Chondrocyte (in vitro differentiated cells): ENCODE measurements around the gene OTULINL. TPM values are rescaled to one million over a fixed set of nuclear protein-coding genes. Genes with fewer than 3 reads are reported as not detected.

Experiments
- DNase-seq: peaks from one replicate; pipeline ENCODE4 v3.0.0; 2021; ENCODE audit warnings: mixed read lengths, low spot score
- H3K27ac Mint-ChIP-seq: one replicate; pipeline ENCODE4 v1.8.0; 2021; ENCODE audit warnings: mild to moderate bottlenecking, moderate library complexity, mixed read lengths; ENCODE audit not compliant: unreplicated experiment
- H3K27me3 Mint-ChIP-seq: 2 replicates; pipeline ENCODE4 v1.8.0; 2021; ENCODE audit warnings: low read depth, mixed read lengths
- H3K36me3 Mint-ChIP-seq: 2 replicates; pipeline ENCODE4 v1.8.0; 2021; ENCODE audit warnings: low read depth, mixed read lengths
- H3K4me1 Mint-ChIP-seq: 2 replicates; pipeline ENCODE4 v1.8.0; 2021; ENCODE audit warnings: low read depth, mild to moderate bottlenecking, mixed read lengths
- H3K4me3 Mint-ChIP-seq: one replicate; pipeline ENCODE4 v1.8.0; 2021; ENCODE audit warnings: mild to moderate bottlenecking, moderate library complexity, mixed read lengths; ENCODE audit not compliant: unreplicated experiment
- H3K9me3 Mint-ChIP-seq: 2 replicates; pipeline ENCODE4 v1.8.0; 2021; ENCODE audit warnings: low read depth, mixed read lengths
- CTCF ChIP-seq: fragments of 200-600 bp; sonication (generic); IDR thresholded peaks from 2 replicates; pipeline ENCODE4 v1.5.0; 2021; ENCODE audit warnings: antibody characterized with exemption, mild to moderate bottlenecking, moderate library complexity
- long read RNA-seq: library from polyadenylated mRNA; stranded (forward); transcript quantifications from one replicate; pipeline ENCODE4 v2.0.0, GENCODE V29; 2021
- total RNA-seq: library from RNA; stranded (reverse); gene quantifications from 3 replicates; pipeline ENCODE4 v1.2.1, GENCODE V29; 2021

The OTULINL gene
- 4.3 to 5.6 TPM (median 5.4 TPM) in 3 replicates for total RNA-seq
- long read RNA-seq, transcript OTULINL-201 (8 exons, 3,597 nt): major isoform, 11 of 12 reads
- long read RNA-seq, partial matches to known transcripts: 0 of 12 reads
- long read RNA-seq, other reads (novel, unspliced or antisense): 1 of 12 reads

- H3K27ac Mint-ChIP-seq: peak within 1 kb of the TSS; percentile 3
- H3K36me3 Mint-ChIP-seq: no peaks in the 10 kb centered on the region
- no peak for DNase-seq
- peaks cover 6% of the 10 kb centered on the region for H3K9me3 Mint-ChIP-seq
- TF ChIP-seq CTCF: no peak
- peaks cover 25% of the 10 kb centered on the region for H3K4me1 Mint-ChIP-seq
- H3K27me3 Mint-ChIP-seq: peaks cover 26% of the 10 kb centered on the region
- peak within 1 kb of the TSS; percentile 66 for H3K4me3 Mint-ChIP-seq
Measured at GRCh38 chr5:14581106-14581890, at the start of gene OTULINL. OTULINL (plus strand) TSS chr5:14581792; CDS start chr5:14581895, 103 bp downstream.

- no peak overlapping the region for H3K27ac Mint-ChIP-seq
- no peak overlapping the region for H3K4me3 Mint-ChIP-seq
- H3K9me3 Mint-ChIP-seq: no peaks in the 10 kb centered on the region
- TF ChIP-seq CTCF: no peak
- H3K4me1 Mint-ChIP-seq: peaks cover 7% of the 10 kb centered on the region
- DNase-seq: no peak
- H3K36me3 Mint-ChIP-seq: no peaks in the 10 kb centered on the region
- no peaks in the 10 kb centered on the region for H3K27me3 Mint-ChIP-seq
Measured at GRCh38 chr5:14532180-14532579, 49.4 kb upstream of the OTULINL start.

GRCh38 chr5:14534773-14535172 is 46.8 kb upstream of the OTULINL start:
- Mint-ChIP-seq H3K36me3 (peaks cover 2% of the 10 kb centered on the region), H3K9me3 (peaks cover 10% of the 10 kb centered on the region), H3K27me3 (peaks cover 2% of the 10 kb centered on the region), H3K4me1 (peaks cover 7% of the 10 kb centered on the region), H3K4me3 (no peak overlapping the region), H3K27ac (no peak overlapping the region)
- DNase-seq: no peak
- no peak for TF ChIP-seq CTCF

GRCh38 chr5:14545308-14545707 is 36.3 kb upstream of the OTULINL start:
- Mint-ChIP-seq H3K27ac (no peak overlapping the region), H3K27me3 (peaks cover 23% of the 10 kb centered on the region)
- TF ChIP-seq CTCF: no peak

GRCh38 chr5:14545862-14546261 is 35.7 kb upstream of the OTULINL start:
- Mint-ChIP-seq H3K27me3 (peaks cover 23% of the 10 kb centered on the region), H3K4me1 (no peaks in the 10 kb centered on the region), H3K9me3 (peaks cover 11% of the 10 kb centered on the region), H3K36me3 (peaks cover 4% of the 10 kb centered on the region), H3K27ac (no peak overlapping the region), H3K4me3 (no peak overlapping the region)
- no peak for TF ChIP-seq CTCF
- no peak for DNase-seq

More at GRCh38 chr5:14545308-14545707, 36.3 kb upstream of the OTULINL start:
- DNase-seq: no peak
- no peak overlapping the region for H3K4me3 Mint-ChIP-seq
- H3K9me3 Mint-ChIP-seq: peaks cover 17% of the 10 kb centered on the region
- peaks cover 7% of the 10 kb centered on the region for H3K36me3 Mint-ChIP-seq
- no peaks in the 10 kb centered on the region for H3K4me1 Mint-ChIP-seq
